ENCODE results near the gene AUTS2. TPM values are rescaled to one million over a fixed set of nuclear protein-coding genes. Genes with fewer than 3 reads are reported as not detected.

The AUTS2 gene
- total RNA-seq, 1 experiment from 2014 or later = 50.0 TPM

DNA sequence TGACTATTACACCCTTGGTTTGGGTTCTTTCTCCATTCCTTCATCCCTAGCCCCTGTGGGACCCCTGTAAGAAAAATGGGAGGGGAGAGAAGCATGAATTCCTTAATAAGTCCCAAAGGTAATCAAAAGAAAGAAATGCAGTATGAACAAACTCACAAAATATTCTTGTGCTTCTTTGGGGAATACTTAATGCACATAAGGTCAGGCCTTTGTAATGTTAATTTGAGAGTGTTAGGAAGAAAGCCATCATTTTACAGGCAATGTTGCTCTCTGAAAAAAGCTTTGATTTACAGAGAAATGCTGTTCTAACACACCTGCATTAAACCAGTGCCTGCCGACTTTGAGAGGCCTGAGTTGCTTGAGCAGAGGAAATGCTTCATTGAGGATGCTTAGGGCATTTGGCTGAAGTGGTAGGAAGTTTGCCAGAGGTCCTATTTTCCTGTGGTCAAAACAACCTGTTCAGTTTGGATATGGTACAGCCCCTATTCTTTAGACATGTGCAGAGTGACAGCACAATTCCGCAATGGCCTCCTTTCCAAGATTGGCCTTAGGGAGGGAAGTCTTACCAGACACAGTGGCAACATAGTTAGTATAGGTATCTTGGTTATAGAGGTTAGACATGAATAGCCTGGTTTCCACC is 643.4 kb downstream of the AUTS2 start (continued):
- TF ChIP-seq EMX1 (CRISPR knock-in tag; IDR thresholded peaks at IDR 0.05) (no peak), FOXP1 (CRISPR knock-in tag; IDR thresholded peaks at IDR 0.05; ENCODE audit: borderline replicate concordance) (no peak), NFATC4 (CRISPR knock-in tag; IDR thresholded peaks at IDR 0.05) (no peak), ZNF281 (CRISPR knock-in tag; IDR thresholded peaks at IDR 0.05) (no peak)

DNA sequence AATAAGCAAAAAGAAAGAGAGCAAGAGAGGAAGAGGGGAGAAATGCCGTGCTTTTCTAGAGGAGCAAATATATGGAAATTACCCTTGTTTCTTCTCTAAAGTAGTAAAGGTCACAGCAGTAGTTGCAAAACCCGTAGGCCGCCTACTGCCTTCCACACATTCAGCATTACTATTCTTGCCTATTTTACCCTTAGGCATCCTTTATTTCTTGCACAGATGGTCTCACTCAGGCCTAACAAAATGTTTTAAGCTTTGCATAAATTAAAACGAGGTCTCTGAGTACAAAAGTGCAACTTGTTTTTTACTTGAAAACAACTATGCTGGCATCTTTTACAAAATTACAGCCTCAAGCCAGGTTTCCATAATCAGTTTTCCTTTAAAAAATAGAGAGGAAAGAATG is 644.6 kb downstream of the AUTS2 start:
- TF ChIP-seq, protein P1, sequence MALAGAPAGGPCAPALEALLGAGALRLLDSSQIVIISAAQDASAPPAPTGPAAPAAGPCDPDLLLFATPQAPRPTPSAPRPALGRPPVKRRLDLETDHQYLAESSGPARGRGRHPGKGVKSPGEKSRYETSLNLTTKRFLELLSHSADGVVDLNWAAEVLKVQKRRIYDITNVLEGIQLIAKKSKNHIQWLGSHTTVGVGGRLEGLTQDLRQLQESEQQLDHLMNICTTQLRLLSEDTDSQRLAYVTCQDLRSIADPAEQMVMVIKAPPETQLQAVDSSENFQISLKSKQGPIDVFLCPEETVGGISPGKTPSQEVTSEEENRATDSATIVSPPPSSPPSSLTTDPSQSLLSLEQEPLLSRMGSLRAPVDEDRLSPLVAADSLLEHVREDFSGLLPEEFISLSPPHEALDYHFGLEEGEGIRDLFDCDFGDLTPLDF (CRISPR knock-in tag; IDR thresholded peaks at IDR 0.05) = no peak
- Mint-ChIP-seq H3K36me3 (no peaks in the 10 kb centered on the region), H3K27ac (no peak overlapping the region), H3K27me3 (ENCODE audit: low read depth) (no peaks in the 10 kb centered on the region; the same call in 1 of the 2 replicates), H3K4me3 (no peak overlapping the region), H3K4me1 (peaks cover 20% of the 10 kb centered on the region), H3K9me3 (no peaks in the 10 kb centered on the region)
- ChIA-PET CTCF (no interaction called here), POLR2A (no interaction called here)
- no peak for ATAC-seq
- DNase-seq (ENCODE audit: low spot score) = no peak

- H3K9me3 Mint-ChIP-seq = no peaks in the 10 kb centered on the region
- DNase-seq (ENCODE audit: low spot score) (no peak), ATAC-seq (no peak)
- ChIA-PET CTCF (no interaction called here), POLR2A (no interaction called here)
- no peaks in the 10 kb centered on the region; the same call in 1 of the 2 replicates for H3K27me3 Mint-ChIP-seq (ENCODE audit: low read depth)
- peaks cover 14% of the 10 kb centered on the region for H3K4me1 Mint-ChIP-seq
- no peak for TF ChIP-seq MAX (CRISPR knock-in tag; IDR thresholded peaks at IDR 0.05)
- no peak for TF ChIP-seq CREM (CRISPR knock-in tag; IDR thresholded peaks at IDR 0.05)
- TF ChIP-seq, protein P2, sequence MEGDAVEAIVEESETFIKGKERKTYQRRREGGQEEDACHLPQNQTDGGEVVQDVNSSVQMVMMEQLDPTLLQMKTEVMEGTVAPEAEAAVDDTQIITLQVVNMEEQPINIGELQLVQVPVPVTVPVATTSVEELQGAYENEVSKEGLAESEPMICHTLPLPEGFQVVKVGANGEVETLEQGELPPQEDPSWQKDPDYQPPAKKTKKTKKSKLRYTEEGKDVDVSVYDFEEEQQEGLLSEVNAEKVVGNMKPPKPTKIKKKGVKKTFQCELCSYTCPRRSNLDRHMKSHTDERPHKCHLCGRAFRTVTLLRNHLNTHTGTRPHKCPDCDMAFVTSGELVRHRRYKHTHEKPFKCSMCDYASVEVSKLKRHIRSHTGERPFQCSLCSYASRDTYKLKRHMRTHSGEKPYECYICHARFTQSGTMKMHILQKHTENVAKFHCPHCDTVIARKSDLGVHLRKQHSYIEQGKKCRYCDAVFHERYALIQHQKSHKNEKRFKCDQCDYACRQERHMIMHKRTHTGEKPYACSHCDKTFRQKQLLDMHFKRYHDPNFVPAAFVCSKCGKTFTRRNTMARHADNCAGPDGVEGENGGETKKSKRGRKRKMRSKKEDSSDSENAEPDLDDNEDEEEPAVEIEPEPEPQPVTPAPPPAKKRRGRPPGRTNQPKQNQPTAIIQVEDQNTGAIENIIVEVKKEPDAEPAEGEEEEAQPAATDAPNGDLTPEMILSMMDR (IDR thresholded peaks at IDR 0.05) = no peak
- no peak for TF ChIP-seq NR2C2 (CRISPR knock-in tag; IDR thresholded peaks at IDR 0.05)
- no peak for TF ChIP-seq SMAD4 (CRISPR knock-in tag; IDR thresholded peaks at IDR 0.05)
- TF ChIP-seq ZNF219 (CRISPR knock-in tag; IDR thresholded peaks at IDR 0.05; ENCODE audit: borderline replicate concordance) = no peak
- no peak for TF ChIP-seq ZNF138 (CRISPR knock-in tag; conservative IDR thresholded peaks at IDR 0.05)
- no peak for TF ChIP-seq ZNF423 (CRISPR knock-in tag; IDR thresholded peaks at IDR 0.05)
- TF ChIP-seq, protein P3, sequence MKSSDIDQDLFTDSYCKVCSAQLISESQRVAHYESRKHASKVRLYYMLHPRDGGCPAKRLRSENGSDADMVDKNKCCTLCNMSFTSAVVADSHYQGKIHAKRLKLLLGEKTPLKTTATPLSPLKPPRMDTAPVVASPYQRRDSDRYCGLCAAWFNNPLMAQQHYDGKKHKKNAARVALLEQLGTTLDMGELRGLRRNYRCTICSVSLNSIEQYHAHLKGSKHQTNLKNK (CRISPR knock-in tag; IDR thresholded peaks at IDR 0.05) = no peak
- TF ChIP-seq ZNF263 (CRISPR knock-in tag; IDR thresholded peaks at IDR 0.05; ENCODE audit: low read depth) = no peak
- no peak for TF ChIP-seq FOXP4 (CRISPR knock-in tag; IDR thresholded peaks at IDR 0.05)
- TF ChIP-seq, protein P4, sequence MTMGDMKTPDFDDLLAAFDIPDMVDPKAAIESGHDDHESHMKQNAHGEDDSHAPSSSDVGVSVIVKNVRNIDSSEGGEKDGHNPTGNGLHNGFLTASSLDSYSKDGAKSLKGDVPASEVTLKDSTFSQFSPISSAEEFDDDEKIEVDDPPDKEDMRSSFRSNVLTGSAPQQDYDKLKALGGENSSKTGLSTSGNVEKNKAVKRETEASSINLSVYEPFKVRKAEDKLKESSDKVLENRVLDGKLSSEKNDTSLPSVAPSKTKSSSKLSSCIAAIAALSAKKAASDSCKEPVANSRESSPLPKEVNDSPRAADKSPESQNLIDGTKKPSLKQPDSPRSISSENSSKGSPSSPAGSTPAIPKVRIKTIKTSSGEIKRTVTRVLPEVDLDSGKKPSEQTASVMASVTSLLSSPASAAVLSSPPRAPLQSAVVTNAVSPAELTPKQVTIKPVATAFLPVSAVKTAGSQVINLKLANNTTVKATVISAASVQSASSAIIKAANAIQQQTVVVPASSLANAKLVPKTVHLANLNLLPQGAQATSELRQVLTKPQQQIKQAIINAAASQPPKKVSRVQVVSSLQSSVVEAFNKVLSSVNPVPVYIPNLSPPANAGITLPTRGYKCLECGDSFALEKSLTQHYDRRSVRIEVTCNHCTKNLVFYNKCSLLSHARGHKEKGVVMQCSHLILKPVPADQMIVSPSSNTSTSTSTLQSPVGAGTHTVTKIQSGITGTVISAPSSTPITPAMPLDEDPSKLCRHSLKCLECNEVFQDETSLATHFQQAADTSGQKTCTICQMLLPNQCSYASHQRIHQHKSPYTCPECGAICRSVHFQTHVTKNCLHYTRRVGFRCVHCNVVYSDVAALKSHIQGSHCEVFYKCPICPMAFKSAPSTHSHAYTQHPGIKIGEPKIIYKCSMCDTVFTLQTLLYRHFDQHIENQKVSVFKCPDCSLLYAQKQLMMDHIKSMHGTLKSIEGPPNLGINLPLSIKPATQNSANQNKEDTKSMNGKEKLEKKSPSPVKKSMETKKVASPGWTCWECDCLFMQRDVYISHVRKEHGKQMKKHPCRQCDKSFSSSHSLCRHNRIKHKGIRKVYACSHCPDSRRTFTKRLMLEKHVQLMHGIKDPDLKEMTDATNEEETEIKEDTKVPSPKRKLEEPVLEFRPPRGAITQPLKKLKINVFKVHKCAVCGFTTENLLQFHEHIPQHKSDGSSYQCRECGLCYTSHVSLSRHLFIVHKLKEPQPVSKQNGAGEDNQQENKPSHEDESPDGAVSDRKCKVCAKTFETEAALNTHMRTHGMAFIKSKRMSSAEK (CRISPR knock-in tag; IDR thresholded peaks at IDR 0.05; ENCODE audit: borderline replicate concordance) = no peak
- TF ChIP-seq, protein P5, sequence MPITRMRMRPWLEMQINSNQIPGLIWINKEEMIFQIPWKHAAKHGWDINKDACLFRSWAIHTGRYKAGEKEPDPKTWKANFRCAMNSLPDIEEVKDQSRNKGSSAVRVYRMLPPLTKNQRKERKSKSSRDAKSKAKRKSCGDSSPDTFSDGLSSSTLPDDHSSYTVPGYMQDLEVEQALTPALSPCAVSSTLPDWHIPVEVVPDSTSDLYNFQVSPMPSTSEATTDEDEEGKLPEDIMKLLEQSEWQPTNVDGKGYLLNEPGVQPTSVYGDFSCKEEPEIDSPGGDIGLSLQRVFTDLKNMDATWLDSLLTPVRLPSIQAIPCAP (CRISPR knock-in tag; IDR thresholded peaks at IDR 0.05) = no peak
- TF ChIP-seq HMGA2 (CRISPR knock-in tag; IDR thresholded peaks at IDR 0.05) = no peak
- TF ChIP-seq OVOL2 (CRISPR knock-in tag; IDR thresholded peaks at IDR 0.05; ENCODE audit: borderline replicate concordance) = no peak
- no peak overlapping the region for H3K4me3 Mint-ChIP-seq
- H3K27ac Mint-ChIP-seq = no peak overlapping the region
- H3K36me3 Mint-ChIP-seq = no peaks in the 10 kb centered on the region
Observed at GRCh38 chr7:70243443-70243842, 645.2 kb downstream of the AUTS2 start.
